ENCODE data around the gene VAPB. TPM values are rescaled to one million over a fixed set of nuclear protein-coding genes. Genes with fewer than 3 reads are reported as not detected.
"Not testable (repeated sequence)": the region's sequence is repeated elsewhere in the genome, so short reads cannot be mapped to it uniquely, and the experiment has no call there.

VAPB gene
- polyA plus RNA-seq, 1 experiment: 43.8 TPM

- Histone ChIP-seq H3K27me3 (ENCODE audit: control insufficient read depth, insufficient read depth, low read length) (no peaks in the 10 kb centered on the region), H3K9me3 (ENCODE audit: control insufficient read depth, insufficient read depth, low read length) (no peaks in the 10 kb centered on the region), H3K4me3 (ENCODE audit: low read depth, low read length) (no peak overlapping the region), H3K27ac (ENCODE audit: low read depth, low read length) (no peak overlapping the region)
- CTCF ChIA-PET: interaction anchor here (1.2 to 1.7 kb wide), 3 partner anchors 10 to 23 kb away, joined by 3 to 10 read pairs (median 3); no protein-coding TSS in a partner anchor
- DNase-seq (ENCODE audit: low read depth, low spot score): no peak
- POLR2A ChIA-PET: no interaction called here
- no peak for TF ChIP-seq CTCF (IDR thresholded peaks at IDR 0.05; ENCODE audit: low read depth, low read length)
Measured at GRCh38 chr20:58424218-58424969, 35.4 kb downstream of the VAPB start.

GRCh38 chr20:58427571-58427970, 38.5 kb downstream of the VAPB start:
- H3K9me3 ChIP-seq (ENCODE audit: control insufficient read depth, insufficient read depth, low read length); DNase-seq (ENCODE audit: low read depth, low spot score); POLR2A ChIA-PET; H3K4me3 ChIP-seq (ENCODE audit: low read depth, low read length); H3K27me3 ChIP-seq (ENCODE audit: control insufficient read depth, insufficient read depth, low read length); CTCF ChIA-PET; H3K27ac ChIP-seq (ENCODE audit: low read depth, low read length): not testable (repeated sequence)

GRCh38 chr20:58428364-58428763, 39.3 kb downstream of the VAPB start:
- H3K27me3 ChIP-seq (ENCODE audit: control insufficient read depth, insufficient read depth, low read length): no peaks in the 10 kb centered on the region
- no peak for DNase-seq (ENCODE audit: low read depth, low spot score)
- H3K9me3 ChIP-seq (ENCODE audit: control insufficient read depth, insufficient read depth, low read length): no peaks in the 10 kb centered on the region
- H3K4me3 ChIP-seq (ENCODE audit: low read depth, low read length): no peak overlapping the region
- POLR2A ChIA-PET: no interaction called here
- CTCF ChIA-PET: interaction anchor here (1.2 kb wide), 1 partner anchor 19 kb away, joined by 3 read pairs; no protein-coding TSS in a partner anchor
- H3K27ac ChIP-seq (ENCODE audit: low read depth, low read length): no peak overlapping the region
- TF ChIP-seq CTCF (IDR thresholded peaks at IDR 0.05; ENCODE audit: low read depth, low read length): no peak

- ChIA-PET POLR2A (no interaction called here), CTCF (interaction anchor here (1.2 to 1.6 kb wide), 2 partner anchors 18 to 222 kb away, joined by 3 to 4 read pairs; partner anchors contain the start of gene STX16)
- Histone ChIP-seq H3K27me3 (ENCODE audit: control insufficient read depth, insufficient read depth, low read length) (no peaks in the 10 kb centered on the region), H3K9me3 (ENCODE audit: control insufficient read depth, insufficient read depth, low read length) (no peaks in the 10 kb centered on the region), H3K27ac (ENCODE audit: low read depth, low read length) (no peak overlapping the region), H3K4me3 (ENCODE audit: low read depth, low read length) (no peak overlapping the region)
- no peak for TF ChIP-seq CTCF (IDR thresholded peaks at IDR 0.05; ENCODE audit: low read depth, low read length)
- no peak for DNase-seq (ENCODE audit: low read depth, low spot score)
Measured at GRCh38 chr20:58429303-58429702, 40.3 kb downstream of the VAPB start.

GRCh38 chr20:58431134-58431533, 42.1 kb downstream of the VAPB start:
- no peaks in the 10 kb centered on the region for H3K27me3 ChIP-seq (ENCODE audit: control insufficient read depth, insufficient read depth, low read length)
- TF ChIP-seq CTCF (IDR thresholded peaks at IDR 0.05; ENCODE audit: low read depth, low read length): no peak
- CTCF ChIA-PET: interaction anchor here (0.9 to 1.4 kb wide), 2 partner anchors 42 to 220 kb away, joined by 3 to 4 read pairs; partner anchors contain the start of genes STX16 and VAPB
- POLR2A ChIA-PET: no interaction called here
- no peak overlapping the region for H3K4me3 ChIP-seq (ENCODE audit: low read depth, low read length)
- H3K9me3 ChIP-seq (ENCODE audit: control insufficient read depth, insufficient read depth, low read length): no peaks in the 10 kb centered on the region
- no peak for DNase-seq (ENCODE audit: low read depth, low spot score)
- no peak overlapping the region for H3K27ac ChIP-seq (ENCODE audit: low read depth, low read length)
